ENCODE measurements around the gene CLEC4G.
"Not testable (repeated sequence)": the region's sequence is repeated elsewhere in the genome, so short reads cannot be mapped to it uniquely, and the experiment has no call there.

Gene CLEC4G

DNA sequence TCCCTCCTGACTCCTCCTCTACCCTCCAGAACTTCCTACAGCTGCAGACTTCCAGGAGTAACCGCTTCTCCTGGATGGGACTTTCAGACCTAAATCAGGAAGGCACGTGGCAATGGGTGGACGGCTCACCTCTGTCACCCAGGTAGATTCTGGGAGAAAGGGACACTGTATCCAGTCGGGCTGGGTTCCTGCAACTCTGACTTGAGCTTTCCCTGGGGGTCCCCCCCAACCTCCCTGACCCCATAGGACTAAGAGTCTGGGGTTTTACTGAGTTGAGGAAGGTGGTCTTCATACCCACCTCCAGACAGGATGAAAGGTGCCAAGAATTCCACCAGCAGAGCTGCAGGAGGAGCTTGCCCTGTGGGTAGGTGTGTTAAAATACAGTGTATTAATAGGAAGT, 35.6 kb upstream of the CLEC4G start:
- Histone ChIP-seq H3K79me2 (ENCODE audit: insufficient read depth, low read length) (no peaks in the 10 kb centered on the region), H3K9me2 (replicated peaks; ENCODE audit: insufficient read depth, low read length) (no peaks in the 10 kb centered on the region), H3F3A (ENCODE audit: insufficient read depth) (no peaks in the 10 kb centered on the region), H3K27me3 (ENCODE audit: low read length) (no peaks in the 10 kb centered on the region), H3K27ac (ENCODE audit: low read depth, low read length) (no peak overlapping the region), H4K20me1 (ENCODE audit: low read depth, low read length) (no peaks in the 10 kb centered on the region), H3K9ac (ENCODE audit: low read length) (no peak overlapping the region), H2AFZ (ENCODE audit: low read depth, low read length, severe bottlenecking) (no peak overlapping the region), H3K4me2 (ENCODE audit: low read depth, low read length, poor library complexity, severe bottlenecking) (no peak overlapping the region), H3K4me3 (ENCODE audit: insufficient read depth, low read length, poor library complexity, severe bottlenecking) (no peak overlapping the region), H3K36me3 (ENCODE audit: low read length) (no peaks in the 10 kb centered on the region), H3K9me3 (ENCODE audit: insufficient read depth, low read length) (no peaks in the 10 kb centered on the region)
- TF ChIP-seq EZH2phosphoT487 (conservative IDR thresholded peaks at IDR 0.05; ENCODE audit: low read length) = no peak
- TF ChIP-seq, protein P1, sequence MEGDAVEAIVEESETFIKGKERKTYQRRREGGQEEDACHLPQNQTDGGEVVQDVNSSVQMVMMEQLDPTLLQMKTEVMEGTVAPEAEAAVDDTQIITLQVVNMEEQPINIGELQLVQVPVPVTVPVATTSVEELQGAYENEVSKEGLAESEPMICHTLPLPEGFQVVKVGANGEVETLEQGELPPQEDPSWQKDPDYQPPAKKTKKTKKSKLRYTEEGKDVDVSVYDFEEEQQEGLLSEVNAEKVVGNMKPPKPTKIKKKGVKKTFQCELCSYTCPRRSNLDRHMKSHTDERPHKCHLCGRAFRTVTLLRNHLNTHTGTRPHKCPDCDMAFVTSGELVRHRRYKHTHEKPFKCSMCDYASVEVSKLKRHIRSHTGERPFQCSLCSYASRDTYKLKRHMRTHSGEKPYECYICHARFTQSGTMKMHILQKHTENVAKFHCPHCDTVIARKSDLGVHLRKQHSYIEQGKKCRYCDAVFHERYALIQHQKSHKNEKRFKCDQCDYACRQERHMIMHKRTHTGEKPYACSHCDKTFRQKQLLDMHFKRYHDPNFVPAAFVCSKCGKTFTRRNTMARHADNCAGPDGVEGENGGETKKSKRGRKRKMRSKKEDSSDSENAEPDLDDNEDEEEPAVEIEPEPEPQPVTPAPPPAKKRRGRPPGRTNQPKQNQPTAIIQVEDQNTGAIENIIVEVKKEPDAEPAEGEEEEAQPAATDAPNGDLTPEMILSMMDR (IDR thresholded peaks at IDR 0.05; ENCODE audit: insufficient read depth, low read length, poor library complexity, severe bottlenecking) = no peak

DNA sequence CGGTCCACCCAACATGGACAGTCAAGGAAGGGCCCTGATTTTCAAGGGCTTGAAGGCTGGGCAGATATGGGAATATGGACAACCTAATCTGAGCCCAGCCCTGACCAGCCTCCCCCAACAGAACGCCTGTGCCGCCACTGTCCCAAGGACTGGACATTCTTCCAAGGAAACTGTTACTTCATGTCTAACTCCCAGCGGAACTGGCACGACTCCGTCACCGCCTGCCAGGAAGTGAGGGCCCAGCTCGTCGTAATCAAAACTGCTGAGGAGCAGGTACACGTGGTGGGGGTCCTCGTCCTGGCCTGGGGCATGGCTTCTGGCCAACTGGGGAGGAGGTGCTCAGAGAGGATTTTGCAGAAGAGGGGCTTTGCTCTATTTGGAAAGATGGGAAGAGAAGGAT, 34.6 kb upstream of the CLEC4G start:
- H3K27ac ChIP-seq (ENCODE audit: low read depth, low read length) = no peak overlapping the region
- H3K79me2 ChIP-seq (ENCODE audit: insufficient read depth, low read length) = no peaks in the 10 kb centered on the region
- H4K20me1 ChIP-seq (ENCODE audit: low read depth, low read length) = no peaks in the 10 kb centered on the region
- no peaks in the 10 kb centered on the region for H3K36me3 ChIP-seq (ENCODE audit: low read length)
- H3K9me3 ChIP-seq (ENCODE audit: insufficient read depth, low read length) = no peaks in the 10 kb centered on the region
- H3K9ac ChIP-seq (ENCODE audit: low read length) = no peak overlapping the region
- TF ChIP-seq, protein P1 (IDR thresholded peaks at IDR 0.05; ENCODE audit: insufficient read depth, low read length, poor library complexity, severe bottlenecking) = no peak
- TF ChIP-seq EZH2phosphoT487 (conservative IDR thresholded peaks at IDR 0.05; ENCODE audit: low read length) = no peak
- H3K4me3 ChIP-seq (ENCODE audit: insufficient read depth, low read length, poor library complexity, severe bottlenecking) = no peak overlapping the region
- no peaks in the 10 kb centered on the region for H3K27me3 ChIP-seq (ENCODE audit: low read length)
- H3K4me2 ChIP-seq (ENCODE audit: low read depth, low read length, poor library complexity, severe bottlenecking) = no peak overlapping the region
- H3F3A ChIP-seq (ENCODE audit: insufficient read depth) = no peaks in the 10 kb centered on the region
- no peak overlapping the region for H2AFZ ChIP-seq (ENCODE audit: low read depth, low read length, severe bottlenecking)
- no peaks in the 10 kb centered on the region for H3K9me2 ChIP-seq (replicated peaks; ENCODE audit: insufficient read depth, low read length)

DNA sequence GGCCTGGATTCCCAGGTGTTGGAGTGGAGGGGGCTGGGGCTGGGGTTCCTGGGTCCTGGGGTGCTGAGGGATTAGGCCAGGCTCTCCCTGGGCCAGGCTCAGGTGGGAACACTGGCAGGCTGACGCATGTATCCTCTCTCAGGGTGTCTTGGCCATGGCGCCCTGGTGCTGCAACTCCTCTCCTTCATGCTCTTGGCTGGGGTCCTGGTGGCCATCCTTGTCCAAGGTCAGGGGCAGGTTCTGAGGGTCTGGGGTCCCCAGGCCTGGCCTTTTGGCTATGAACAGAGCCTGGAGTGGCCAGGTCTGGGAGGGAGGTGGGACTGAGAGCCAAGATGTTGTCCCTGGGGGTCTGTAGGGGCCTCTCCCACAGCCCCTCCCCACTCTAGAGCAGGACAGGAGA, 33.1 kb upstream of the CLEC4G start:
- H3K27me3 ChIP-seq (ENCODE audit: low read length); H3K9me3 ChIP-seq (ENCODE audit: insufficient read depth, low read length); H3K27ac ChIP-seq (ENCODE audit: low read depth, low read length); H3K79me2 ChIP-seq (ENCODE audit: insufficient read depth, low read length); H2AFZ ChIP-seq (ENCODE audit: low read depth, low read length, severe bottlenecking); H3K9me2 ChIP-seq (replicated peaks; ENCODE audit: insufficient read depth, low read length); H3K4me2 ChIP-seq (ENCODE audit: low read depth, low read length, poor library complexity, severe bottlenecking); H3K36me3 ChIP-seq (ENCODE audit: low read length); H3K4me3 ChIP-seq (ENCODE audit: insufficient read depth, low read length, poor library complexity, severe bottlenecking); H3K9ac ChIP-seq (ENCODE audit: low read length); H4K20me1 ChIP-seq (ENCODE audit: low read depth, low read length); H3F3A ChIP-seq (ENCODE audit: insufficient read depth): not testable (repeated sequence)

DNA sequence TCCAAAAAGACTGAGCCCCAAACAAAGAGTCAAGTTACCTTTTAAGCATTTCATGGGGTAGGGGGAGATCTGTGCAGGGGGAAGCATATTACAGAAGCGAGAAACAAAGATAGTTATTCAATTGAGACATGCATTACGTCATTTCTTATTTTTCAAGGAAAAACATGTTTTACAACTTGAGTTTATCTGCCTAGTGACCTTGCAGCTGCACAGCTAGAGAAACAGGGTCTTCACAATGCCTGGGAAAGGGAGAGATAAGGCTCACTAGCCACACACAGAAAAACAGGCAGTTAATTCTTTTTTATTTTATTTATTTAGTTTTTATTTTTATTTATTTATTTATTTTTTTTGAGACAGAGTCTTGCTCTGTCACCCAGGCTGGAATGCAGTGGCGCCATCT, 32.2 kb upstream of the CLEC4G start:
- not testable (repeated sequence) for H3K9ac ChIP-seq (ENCODE audit: low read length); H3K27me3 ChIP-seq (ENCODE audit: low read length); H4K20me1 ChIP-seq (ENCODE audit: low read depth, low read length); H3K9me2 ChIP-seq (replicated peaks; ENCODE audit: insufficient read depth, low read length); H3K4me3 ChIP-seq (ENCODE audit: insufficient read depth, low read length, poor library complexity, severe bottlenecking); H3K36me3 ChIP-seq (ENCODE audit: low read length); H2AFZ ChIP-seq (ENCODE audit: low read depth, low read length, severe bottlenecking); H3K9me3 ChIP-seq (ENCODE audit: insufficient read depth, low read length); H3K79me2 ChIP-seq (ENCODE audit: insufficient read depth, low read length); H3K4me2 ChIP-seq (ENCODE audit: low read depth, low read length, poor library complexity, severe bottlenecking); H3K27ac ChIP-seq (ENCODE audit: low read depth, low read length); H3F3A ChIP-seq (ENCODE audit: insufficient read depth)

Measured in SU-DHL-6 (cell line).